HepG2 (cell line): ENCODE measurements around the gene ZFP62. TPM values are rescaled to one million over a fixed set of nuclear protein-coding genes. Genes with fewer than 3 reads are reported as not detected.

Experiments
- ATF2 ChIP-seq: sonication (generic); formaldehyde crosslinking; IDR thresholded peaks from 2 replicates; pipeline ENCODE4 v1.4.0; 2020; ENCODE audit warnings: missing genetic modification reagents
- ATF6 ChIP-seq: sonication (generic); formaldehyde crosslinking; conservative IDR thresholded peaks from 2 replicates; pipeline ENCODE4 v1.4.0; 2020; ENCODE audit warnings: missing genetic modification reagents
- DNMT1 ChIP-seq: sonication (generic); formaldehyde crosslinking; IDR thresholded peaks from 2 replicates; pipeline ENCODE4 v1.5.1; 2020; ENCODE audit warnings: mild to moderate bottlenecking, missing genetic modification reagents
- EEA1 ChIP-seq: sonication (generic); formaldehyde crosslinking; IDR thresholded peaks from 2 replicates; pipeline ENCODE4 v1.5.1; 2020; ENCODE audit warnings: mild to moderate bottlenecking, missing genetic modification reagents, borderline replicate concordance
- HCFC1 ChIP-seq: fragments of 150-350 bp; IDR thresholded peaks from 2 replicates; pipeline ENCODE4 v1.6.1; 2014; ENCODE audit warnings: low read depth, low read length
- HINFP ChIP-seq: sonication (generic); formaldehyde crosslinking; IDR thresholded peaks from 2 replicates; pipeline ENCODE4 v1.4.0; 2020; ENCODE audit warnings: low read depth, mild to moderate bottlenecking, missing genetic modification reagents
- HOXA9 ChIP-seq: sonication (generic); formaldehyde crosslinking; IDR thresholded peaks from 2 replicates; pipeline ENCODE4 v1.8.1; 2022; ENCODE audit warnings: missing genetic modification reagents, mild to moderate bottlenecking, moderate library complexity, borderline replicate concordance
- REPIN1 ChIP-seq: sonication (generic); formaldehyde crosslinking; IDR thresholded peaks from 2 replicates; pipeline ENCODE4 v1.8.0; 2022; ENCODE audit warnings: missing genetic modification reagents, low read depth, mild to moderate bottlenecking, borderline replicate concordance
- SRSF4 ChIP-seq: fragments of 200-400 bp; formaldehyde crosslinking; IDR thresholded peaks from one replicate; pipeline ENCODE4 v1.6.1; 2018; ENCODE audit warnings: mild to moderate bottlenecking, low read depth, low read length, moderate library complexity; ENCODE audit not compliant: poor library complexity, severe bottlenecking
- TAF15 ChIP-seq: fragments of 200-400 bp; formaldehyde crosslinking; IDR thresholded peaks from one replicate; pipeline ENCODE4 v1.6.1; 2018; ENCODE audit warnings: mild to moderate bottlenecking, low read depth, low read length; ENCODE audit not compliant: poor library complexity, severe bottlenecking
- ZNF329 ChIP-seq: sonication (generic); formaldehyde crosslinking; IDR thresholded peaks from 2 replicates; pipeline ENCODE4 v1.9.0; 2021; ENCODE audit warnings: low read depth, mild to moderate bottlenecking, missing genetic modification reagents
- ZNF33A ChIP-seq: sonication (generic); formaldehyde crosslinking; IDR thresholded peaks from 2 replicates; pipeline ENCODE4 v1.5.1; 2020; ENCODE audit warnings: missing genetic modification reagents, mild to moderate bottlenecking, moderate library complexity, borderline replicate concordance
- ZNF556 ChIP-seq: sonication (generic); formaldehyde crosslinking; IDR thresholded peaks from 2 replicates; pipeline ENCODE4 v1.4.0; 2020; ENCODE audit warnings: mild to moderate bottlenecking, missing genetic modification reagents, borderline replicate concordance
- ZNF713 ChIP-seq: sonication (generic); formaldehyde crosslinking; IDR thresholded peaks from 2 replicates; pipeline ENCODE4 v1.4.0; 2020; ENCODE audit warnings: mild to moderate bottlenecking, missing genetic modification reagents
- ZSCAN20 ChIP-seq: sonication (generic); formaldehyde crosslinking; IDR thresholded peaks from 2 replicates; pipeline ENCODE4 v1.4.0; 2020; ENCODE audit warnings: missing genetic modification reagents, mild to moderate bottlenecking, borderline replicate concordance
- polyA plus RNA-seq, 8 experiments: library from polyadenylated mRNA; depleted of rRNA in 3 of 8; stranded (reverse) in 7 of 8; unstranded in 1 of 8; fragments of >200 nt; fragmentation: Illumina TruSeq in 4 of 8; extraction: Trizol in 4 of 8; gene quantifications; 2 replicates each; pipeline versions ENCODE4 v1.2.1 to v1.2.3, GENCODE V29; 2011 to 2016; ENCODE audit warnings: low read depth in 4 of 8, missing spikeins in 1 of 8, mixed read lengths in 1 of 8; ENCODE audit not compliant: insufficient read depth in 1 of 8
- total RNA-seq, 5 experiments: library from RNA; depleted of rRNA; stranded (reverse); fragments of >200 nt; fragmentation: Illumina TruSeq; extraction: Trizol; gene quantifications; 2 replicates each; pipeline ENCODE4 v1.2.3, GENCODE V29; 2016; ENCODE audit warnings: low read depth in 1 of 5
- TF ChIP-seq, protein P1 (sequence below): sonication (generic); formaldehyde crosslinking; IDR thresholded peaks from 2 replicates; pipeline ENCODE4 v1.4.0; 2020; ENCODE audit warnings: missing genetic modification reagents

The ZFP62 gene
- total and polyA plus RNA-seq, 2 of the 13 experiments (the other 11 are each of a cell fraction or from before 2014, with no cell fraction given): 8.2 to 19.4 TPM

DNA sequence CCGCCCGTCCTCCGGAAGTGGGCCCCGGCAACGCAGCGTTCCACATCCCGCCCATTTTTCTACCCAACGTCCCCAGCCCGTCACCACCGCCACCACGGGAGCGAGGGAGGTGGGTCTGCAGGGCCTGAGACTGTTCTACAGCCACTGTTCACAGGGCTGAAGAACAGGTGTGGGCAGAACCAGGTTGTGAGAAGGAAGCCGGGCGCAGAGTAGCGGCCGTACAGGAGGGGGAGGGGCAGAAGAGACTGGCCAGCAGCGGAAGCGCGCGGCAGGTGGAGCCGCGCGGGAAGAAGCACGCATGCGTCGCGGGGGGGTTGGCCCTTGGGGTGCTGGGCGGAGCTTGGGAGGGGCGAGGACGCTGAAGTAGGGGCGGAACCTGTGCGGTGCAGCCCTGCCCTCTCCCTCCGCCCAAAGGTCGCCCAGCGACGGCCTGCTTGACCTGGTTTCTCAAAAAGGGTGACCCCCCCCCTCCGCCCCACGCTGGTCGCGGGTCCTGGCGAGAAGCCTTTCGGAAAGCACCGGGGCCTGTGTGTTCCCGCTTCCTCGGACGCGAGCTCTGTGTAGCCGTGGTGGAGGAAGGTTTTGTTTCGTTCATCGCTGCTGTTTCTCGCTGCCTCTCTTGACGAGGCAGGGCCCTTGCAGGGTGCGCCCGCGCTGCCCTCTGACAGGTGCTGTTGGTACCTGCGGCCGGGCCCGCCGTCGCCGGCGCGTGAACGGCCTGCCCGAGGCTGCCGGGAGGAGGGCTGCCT is 50.7 kb downstream of the ZFP62 start (continued):
- TF ChIP-seq, protein P1, sequence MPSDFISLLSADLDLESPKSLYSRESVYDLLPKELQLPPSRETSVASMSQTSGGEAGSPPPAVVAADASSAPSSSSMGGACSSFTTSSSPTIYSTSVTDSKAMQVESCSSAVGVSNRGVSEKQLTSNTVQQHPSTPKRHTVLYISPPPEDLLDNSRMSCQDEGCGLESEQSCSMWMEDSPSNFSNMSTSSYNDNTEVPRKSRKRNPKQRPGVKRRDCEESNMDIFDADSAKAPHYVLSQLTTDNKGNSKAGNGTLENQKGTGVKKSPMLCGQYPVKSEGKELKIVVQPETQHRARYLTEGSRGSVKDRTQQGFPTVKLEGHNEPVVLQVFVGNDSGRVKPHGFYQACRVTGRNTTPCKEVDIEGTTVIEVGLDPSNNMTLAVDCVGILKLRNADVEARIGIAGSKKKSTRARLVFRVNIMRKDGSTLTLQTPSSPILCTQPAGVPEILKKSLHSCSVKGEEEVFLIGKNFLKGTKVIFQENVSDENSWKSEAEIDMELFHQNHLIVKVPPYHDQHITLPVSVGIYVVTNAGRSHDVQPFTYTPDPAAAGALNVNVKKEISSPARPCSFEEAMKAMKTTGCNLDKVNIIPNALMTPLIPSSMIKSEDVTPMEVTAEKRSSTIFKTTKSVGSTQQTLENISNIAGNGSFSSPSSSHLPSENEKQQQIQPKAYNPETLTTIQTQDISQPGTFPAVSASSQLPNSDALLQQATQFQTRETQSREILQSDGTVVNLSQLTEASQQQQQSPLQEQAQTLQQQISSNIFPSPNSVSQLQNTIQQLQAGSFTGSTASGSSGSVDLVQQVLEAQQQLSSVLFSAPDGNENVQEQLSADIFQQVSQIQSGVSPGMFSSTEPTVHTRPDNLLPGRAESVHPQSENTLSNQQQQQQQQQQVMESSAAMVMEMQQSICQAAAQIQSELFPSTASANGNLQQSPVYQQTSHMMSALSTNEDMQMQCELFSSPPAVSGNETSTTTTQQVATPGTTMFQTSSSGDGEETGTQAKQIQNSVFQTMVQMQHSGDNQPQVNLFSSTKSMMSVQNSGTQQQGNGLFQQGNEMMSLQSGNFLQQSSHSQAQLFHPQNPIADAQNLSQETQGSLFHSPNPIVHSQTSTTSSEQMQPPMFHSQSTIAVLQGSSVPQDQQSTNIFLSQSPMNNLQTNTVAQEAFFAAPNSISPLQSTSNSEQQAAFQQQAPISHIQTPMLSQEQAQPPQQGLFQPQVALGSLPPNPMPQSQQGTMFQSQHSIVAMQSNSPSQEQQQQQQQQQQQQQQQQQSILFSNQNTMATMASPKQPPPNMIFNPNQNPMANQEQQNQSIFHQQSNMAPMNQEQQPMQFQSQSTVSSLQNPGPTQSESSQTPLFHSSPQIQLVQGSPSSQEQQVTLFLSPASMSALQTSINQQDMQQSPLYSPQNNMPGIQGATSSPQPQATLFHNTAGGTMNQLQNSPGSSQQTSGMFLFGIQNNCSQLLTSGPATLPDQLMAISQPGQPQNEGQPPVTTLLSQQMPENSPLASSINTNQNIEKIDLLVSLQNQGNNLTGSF (CRISPR knock-in tag): 0 out of 2 replicates have a peak, but pooled peaks have one; percentile 51
- TF ChIP-seq ZSCAN20 (peak; percentile 66; the same call in 1 of the 2 replicates), REPIN1 (CRISPR knock-in tag) (peak; percentile 94), ZNF33A (CRISPR knock-in tag) (0 out of 2 replicates have a peak, but pooled peaks have one; percentile 85), HINFP (peak; percentile 55), HCFC1 (no peak; the same call in 1 of the 2 replicates), ZNF329 (0 out of 2 replicates have a peak, but pooled peaks have one; percentile 22), ZNF713 (CRISPR knock-in tag) (0 out of 2 replicates have a peak, but pooled peaks have one; percentile 18), SRSF4 (no peak), DNMT1 (CRISPR knock-in tag) (peak; percentile 87), HOXA9 (CRISPR knock-in tag) (0 out of 2 replicates have a peak, but pooled peaks have one; percentile 16), ATF6 (CRISPR knock-in tag) (no peak; the same call in 1 of the 2 replicates), TAF15 (peak; percentile 30), ZNF556 (CRISPR knock-in tag) (0 out of 2 replicates have a peak, but pooled peaks have one; percentile 23), ATF2 (CRISPR knock-in tag) (peak; percentile 8; the same call in 1 of the 2 replicates), EEA1 (CRISPR knock-in tag) (peak; percentile 56; the same call in 1 of the 2 replicates)
